OCI-LY1 (cell line): ENCODE data around the gene CNOT8.

Source experiments
- EZH2 ChIP-seq: fragments of 200-600 bp; sonication (generic), shearing (Covaris generic); IDR thresholded peaks from 2 replicates; pipeline ENCODE4 v1.8.0; 2017; ENCODE audit warnings: borderline replicate concordance, mixed run types, mild to moderate bottlenecking, antibody characterized with exemption, low read length, moderate library complexity, mixed read lengths
- TF ChIP-seq, protein P1 (sequence below): fragments of 200-600 bp; sonication (generic), shearing (Covaris generic); IDR thresholded peaks from 2 replicates; pipeline ENCODE4 v1.5.1; 2017; ENCODE audit warnings: mild to moderate bottlenecking, antibody characterized with exemption, low read length, moderate library complexity, mixed read lengths

GRCh38 chr5:154862766-154863165, 4.3 kb downstream of the CNOT8 start:
- TF ChIP-seq, protein P1, sequence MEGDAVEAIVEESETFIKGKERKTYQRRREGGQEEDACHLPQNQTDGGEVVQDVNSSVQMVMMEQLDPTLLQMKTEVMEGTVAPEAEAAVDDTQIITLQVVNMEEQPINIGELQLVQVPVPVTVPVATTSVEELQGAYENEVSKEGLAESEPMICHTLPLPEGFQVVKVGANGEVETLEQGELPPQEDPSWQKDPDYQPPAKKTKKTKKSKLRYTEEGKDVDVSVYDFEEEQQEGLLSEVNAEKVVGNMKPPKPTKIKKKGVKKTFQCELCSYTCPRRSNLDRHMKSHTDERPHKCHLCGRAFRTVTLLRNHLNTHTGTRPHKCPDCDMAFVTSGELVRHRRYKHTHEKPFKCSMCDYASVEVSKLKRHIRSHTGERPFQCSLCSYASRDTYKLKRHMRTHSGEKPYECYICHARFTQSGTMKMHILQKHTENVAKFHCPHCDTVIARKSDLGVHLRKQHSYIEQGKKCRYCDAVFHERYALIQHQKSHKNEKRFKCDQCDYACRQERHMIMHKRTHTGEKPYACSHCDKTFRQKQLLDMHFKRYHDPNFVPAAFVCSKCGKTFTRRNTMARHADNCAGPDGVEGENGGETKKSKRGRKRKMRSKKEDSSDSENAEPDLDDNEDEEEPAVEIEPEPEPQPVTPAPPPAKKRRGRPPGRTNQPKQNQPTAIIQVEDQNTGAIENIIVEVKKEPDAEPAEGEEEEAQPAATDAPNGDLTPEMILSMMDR = no peak
- TF ChIP-seq EZH2 = no peak
